GM10248 (cell line): ENCODE data around the gene CD79B.

Experiments
- CTCF ChIA-PET: fragments of 300-600 bp; sonication (Branson Sonifier 250); formaldehyde crosslinking; extraction: SDS; loops from one replicate; lab custom pipeline; 2021; ENCODE audit warnings: antibody characterized with exemption; lab: Yijun Ruan, JAX
- POLR2A ChIA-PET: fragments of 350-650 bp; sonication (Branson Sonifier 250); formaldehyde crosslinking; extraction: SDS; loops from one replicate; lab custom pipeline; 2020; ENCODE audit warnings: antibody characterized with exemption; lab: Yijun Ruan, JAX
- DNase-seq: peaks from one replicate; pipeline ENCODE4 v3.0.0; 2012; ENCODE audit errors: extremely low spot score
- TF ChIP-seq, protein P1 (sequence below): IDR thresholded peaks from 2 replicates; pipeline ENCODE4 v1.5.1; 2012; ENCODE audit warnings: mild to moderate bottlenecking, low read depth; ENCODE audit errors: extremely low read depth, missing control alignments, control extremely low read depth

The CD79B gene

DNA sequence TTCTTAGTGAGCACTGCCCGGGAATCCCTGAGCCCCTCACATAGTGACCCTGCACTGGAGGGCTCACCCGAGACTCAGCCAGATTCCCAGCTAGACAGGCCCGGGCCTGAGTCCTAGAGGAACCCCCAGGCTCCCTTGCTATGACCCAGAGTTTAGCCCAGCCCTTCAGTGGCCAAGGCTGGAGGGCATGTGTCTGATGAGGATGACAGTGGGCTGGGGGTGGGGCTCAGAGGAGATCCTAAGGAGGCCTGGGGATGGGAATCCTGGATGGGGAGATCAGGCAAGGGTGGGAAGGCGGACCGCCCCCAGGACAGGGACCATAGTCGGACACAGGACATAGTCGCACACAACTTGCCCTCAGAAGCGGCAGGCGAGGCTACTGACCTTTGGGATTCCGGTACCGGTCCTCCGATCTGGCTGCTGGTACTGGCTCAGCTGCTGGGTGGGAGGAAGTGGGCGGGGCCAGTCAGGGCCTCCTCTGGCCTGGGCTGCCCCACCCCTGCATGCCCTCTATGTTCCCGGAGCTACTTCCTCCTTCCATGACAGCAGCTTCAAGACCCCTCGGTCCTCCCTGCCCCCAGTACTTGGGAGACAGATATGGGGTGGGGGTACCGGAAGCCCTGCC, 1.1 kb downstream of the CD79B start:
- DNase-seq, result peak; percentile 84
- ChIA-PET CTCF (interaction anchor here (1.1 to 8.6 kb wide), 10 partner anchors 12 to 203 kb away, joined by 3 to 121 read pairs (median 7); partner anchors contain the start of genes CSHL1 and GH1), POLR2A (no interaction called here)
- TF ChIP-seq, protein P1, sequence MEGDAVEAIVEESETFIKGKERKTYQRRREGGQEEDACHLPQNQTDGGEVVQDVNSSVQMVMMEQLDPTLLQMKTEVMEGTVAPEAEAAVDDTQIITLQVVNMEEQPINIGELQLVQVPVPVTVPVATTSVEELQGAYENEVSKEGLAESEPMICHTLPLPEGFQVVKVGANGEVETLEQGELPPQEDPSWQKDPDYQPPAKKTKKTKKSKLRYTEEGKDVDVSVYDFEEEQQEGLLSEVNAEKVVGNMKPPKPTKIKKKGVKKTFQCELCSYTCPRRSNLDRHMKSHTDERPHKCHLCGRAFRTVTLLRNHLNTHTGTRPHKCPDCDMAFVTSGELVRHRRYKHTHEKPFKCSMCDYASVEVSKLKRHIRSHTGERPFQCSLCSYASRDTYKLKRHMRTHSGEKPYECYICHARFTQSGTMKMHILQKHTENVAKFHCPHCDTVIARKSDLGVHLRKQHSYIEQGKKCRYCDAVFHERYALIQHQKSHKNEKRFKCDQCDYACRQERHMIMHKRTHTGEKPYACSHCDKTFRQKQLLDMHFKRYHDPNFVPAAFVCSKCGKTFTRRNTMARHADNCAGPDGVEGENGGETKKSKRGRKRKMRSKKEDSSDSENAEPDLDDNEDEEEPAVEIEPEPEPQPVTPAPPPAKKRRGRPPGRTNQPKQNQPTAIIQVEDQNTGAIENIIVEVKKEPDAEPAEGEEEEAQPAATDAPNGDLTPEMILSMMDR, result no peak

DNA sequence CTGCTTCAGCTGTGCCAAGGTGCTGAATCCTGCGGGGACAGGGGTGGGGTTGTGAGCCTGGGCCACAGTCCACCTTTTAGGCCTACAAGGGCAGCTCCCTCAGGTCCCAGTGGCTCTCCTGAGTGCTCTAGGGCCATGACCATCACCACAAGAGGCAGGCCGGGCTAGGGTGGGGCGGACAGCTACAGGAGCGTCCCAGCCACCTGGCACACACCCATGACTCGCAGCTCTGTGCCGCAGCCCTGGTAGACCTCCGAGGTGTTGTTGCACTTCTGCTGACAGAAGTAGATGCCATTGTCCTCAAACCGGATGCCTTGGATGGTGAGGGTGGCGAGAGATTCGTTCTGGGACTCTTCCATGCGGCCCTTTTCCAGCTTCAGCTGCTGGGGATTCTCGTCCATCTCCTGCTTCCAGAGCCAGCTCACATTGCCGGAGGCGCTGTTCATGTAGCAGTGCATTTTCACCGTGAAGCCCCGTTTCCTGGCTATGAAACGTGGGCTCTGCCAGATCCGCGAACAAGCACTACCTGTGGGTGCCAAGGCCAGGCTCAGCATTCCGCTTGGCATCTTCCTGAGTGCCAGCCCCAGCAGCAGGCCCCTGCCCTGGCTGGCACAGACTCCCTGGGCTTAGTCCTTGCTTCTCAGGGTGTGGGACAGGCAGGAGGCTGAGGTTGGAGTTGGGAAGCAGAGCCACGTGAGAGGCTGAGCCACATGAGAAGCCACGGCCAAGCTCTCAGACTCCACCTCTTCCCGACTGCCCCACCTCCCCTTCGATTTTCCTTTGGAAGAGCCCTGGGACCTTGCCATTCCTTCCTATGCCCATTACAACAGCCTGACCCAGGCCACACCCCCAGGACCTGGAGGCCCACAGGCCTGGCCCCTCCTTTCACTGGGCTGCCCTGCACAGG, 2.0 kb downstream of the CD79B start:
- TF ChIP-seq, protein P1, result no peak
- no peak for DNase-seq
- ChIA-PET CTCF (interaction anchor here (1.0 to 8.6 kb wide), 10 partner anchors 11 to 203 kb away, joined by 3 to 121 read pairs (median 6); partner anchors contain the start of genes CSHL1, GH1 and ICAM2), POLR2A (interaction anchor here (0.5 to 0.6 kb wide), 2 partner anchors 90 to 209 kb away, joined by 3 read pairs; partner anchors contain the start of gene ICAM2)

DNA sequence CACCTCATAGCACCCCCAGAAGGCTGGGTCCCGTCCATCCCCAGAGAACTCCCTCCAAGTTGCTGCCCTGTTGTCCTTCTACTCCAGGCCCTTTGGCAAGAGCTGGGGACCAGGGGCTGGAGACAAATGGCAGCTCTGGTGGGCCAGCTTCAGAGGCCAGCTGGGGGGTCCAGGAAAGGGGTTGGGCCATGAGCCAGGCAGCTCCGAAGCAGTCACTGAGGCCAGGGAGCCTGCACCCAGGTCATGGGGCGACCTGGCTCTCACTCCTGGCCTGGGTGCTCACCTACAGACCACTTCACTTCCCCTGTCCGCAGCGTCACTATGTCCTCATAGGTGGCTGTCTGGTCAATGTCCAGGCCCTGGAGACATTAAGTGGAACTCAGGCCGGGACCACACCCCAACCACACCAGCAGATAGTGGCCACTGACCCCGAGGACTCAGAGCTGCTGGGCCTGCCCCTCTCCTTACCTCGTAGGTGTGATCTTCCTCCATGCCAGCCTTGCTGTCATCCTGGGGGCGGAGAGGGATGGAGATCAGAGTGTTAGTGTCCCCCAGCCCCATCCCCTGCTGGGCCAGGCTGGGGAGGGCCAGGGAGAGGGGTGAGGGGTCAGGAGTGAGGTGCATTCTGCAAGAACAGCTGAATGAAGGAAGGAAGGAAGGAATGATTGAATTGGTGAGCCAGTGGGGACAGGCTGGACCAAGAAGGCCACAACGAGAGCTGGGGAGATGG, 3.0 kb downstream of the CD79B start:
- TF ChIP-seq, protein P1, result no peak
- ChIA-PET POLR2A (no interaction called here), CTCF (interaction anchor here (1.0 to 8.6 kb wide), 11 partner anchors 10 to 204 kb away, joined by 3 to 121 read pairs (median 5); partner anchors contain the start of genes GH1 and ICAM2)
- no peak for DNase-seq

DNA sequence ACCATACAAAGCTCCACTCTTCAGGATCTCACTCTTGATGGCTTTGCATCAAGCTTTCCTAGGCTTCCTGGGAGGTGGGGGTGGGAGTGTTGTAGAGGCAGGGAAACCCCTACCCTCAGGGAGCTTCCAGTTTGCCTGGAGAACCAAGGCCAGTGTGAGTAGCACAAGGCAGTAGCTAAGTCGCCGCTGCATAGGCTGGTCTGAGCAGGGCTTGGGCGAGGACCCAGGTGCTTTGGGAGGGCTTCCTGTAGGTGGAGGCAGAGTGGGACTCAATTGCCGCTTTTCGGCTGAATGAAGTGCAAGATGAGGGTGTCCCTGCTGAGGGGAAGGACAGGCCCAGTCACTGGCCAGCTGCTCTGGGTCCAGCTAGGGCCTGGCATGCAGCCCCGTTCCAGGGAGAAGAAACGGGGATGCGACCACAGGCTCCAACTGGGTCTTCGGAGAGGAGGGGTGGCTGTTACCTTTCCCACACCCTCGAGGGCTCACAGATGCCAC, 3.9 kb downstream of the CD79B start:
- POLR2A ChIA-PET, result interaction anchor here (0.6 to 1.0 kb wide), 3 partner anchors 12 to 202 kb away, joined by 3 to 4 read pairs (median 3); no protein-coding TSS in a partner anchor
- no peak for DNase-seq
- CTCF ChIA-PET, result interaction anchor here (1.0 to 8.6 kb wide), 10 partner anchors 9 to 205 kb away, joined by 3 to 121 read pairs (median 5); partner anchors contain the start of gene GH1
- TF ChIP-seq, protein P1, result no peak

DNA sequence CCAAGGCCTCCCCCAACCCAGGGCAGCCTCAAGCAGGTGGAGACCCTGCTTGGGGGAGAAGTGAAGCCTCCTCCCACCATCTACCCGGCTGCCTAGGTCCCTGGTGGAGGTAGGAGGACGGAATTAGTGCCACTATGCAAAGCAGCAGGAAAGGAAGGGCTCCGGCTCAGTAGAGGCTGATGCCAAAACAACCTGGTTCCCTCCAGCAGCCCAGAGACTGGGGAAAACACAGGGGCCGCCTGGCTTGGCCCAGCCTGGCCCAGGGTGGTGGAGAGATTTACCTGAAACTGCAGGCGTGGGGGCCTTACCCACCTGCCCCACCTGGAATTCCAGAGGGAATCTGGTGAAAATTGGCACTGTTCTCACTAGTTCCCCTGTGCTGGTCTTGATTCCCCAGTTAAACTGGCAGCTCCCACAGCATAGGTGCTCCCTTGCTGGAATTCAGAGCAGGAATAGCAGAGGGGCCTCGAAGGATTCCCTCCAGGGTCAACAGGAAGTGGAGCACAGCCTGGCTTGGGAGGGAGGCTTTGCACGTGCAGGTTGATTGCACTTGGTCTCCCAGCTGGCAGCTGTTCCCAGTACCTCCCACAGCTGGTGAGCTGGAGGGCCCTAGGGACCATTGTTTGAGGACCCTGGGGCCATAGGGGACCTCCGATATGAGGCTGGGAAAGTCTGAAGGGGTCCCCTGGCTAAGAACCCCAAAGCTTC, 4.5 kb downstream of the CD79B start:
- no peak for DNase-seq
- ChIA-PET CTCF (interaction anchor here (1.0 to 8.6 kb wide), 9 partner anchors 9 to 204 kb away, joined by 3 to 121 read pairs (median 5); partner anchors contain the start of gene GH1), POLR2A (interaction anchor here (0.6 to 1.0 kb wide), 3 partner anchors 12 to 203 kb away, joined by 3 to 4 read pairs (median 3); no protein-coding TSS in a partner anchor)
- TF ChIP-seq, protein P1, result no peak
